Body of pancreas (tissue), 4 donors: ENCODE data around the gene TMEM52. TPM values are rescaled to one million over a fixed set of nuclear protein-coding genes. Genes with fewer than 3 reads are reported as not detected.

ENCODE experiments used
- ATAC-seq: fragments of 150-250 bp; one replicate; pipeline ENCODE4 v1.9.1; 2016
- DNase-seq, 4 donors: peaks; one replicate each; pipeline ENCODE4 v3.0.0-alpha.2; 2019
- H3K27ac ChIP-seq, 4 donors: fragments of 200-600 bp; sonication (generic); 1 replicate in 3 of 4; 2 replicates in 1 of 4; pipeline versions ENCODE4 v1.5.1 to v1.6.1; 2016 to 2019; ENCODE audit warnings: mild to moderate bottlenecking in 1 of 4, mixed read lengths in 1 of 4, moderate library complexity in 1 of 4
- H3K27me3 ChIP-seq, 2 donors: fragments of 200-600 bp; sonication (generic); one replicate each; pipeline ENCODE4 v1.6.0; 2016; ENCODE audit warnings: mild to moderate bottlenecking in 1 of 2
- H3K36me3 ChIP-seq, 2 donors: fragments of 200-600 bp; sonication (generic); replicated peaks in 1 of 2; 2 replicates each; pipeline ENCODE4 v1.5.1; 2016; ENCODE audit warnings: low read depth in 2 of 2; ENCODE audit not compliant: insufficient read depth in 1 of 2
- H3K4me1 ChIP-seq: fragments of 200-600 bp; sonication (generic); one replicate; pipeline ENCODE4 v1.6.0; 2016
- H3K4me3 ChIP-seq, 2 donors: fragments of 200-600 bp; sonication (generic); 1 replicate in 1 of 2; 2 replicates in 1 of 2; pipeline ENCODE4 v1.5.1; 2016 to 2019
- H3K9me3 ChIP-seq, 3 donors: fragments of 200-600 bp; sonication (generic); 1 replicate in 2 of 3; 2 replicates in 1 of 3; pipeline ENCODE4 v1.5.1; 2016
- CTCF ChIP-seq, 7 experiments: fragments of 450-650 bp in 4 of 7; fragments of 200-600 bp in 3 of 7; sonication (generic) in 3 of 7; IDR thresholded peaks; one replicate each; pipeline ENCODE4 v1.5.1; 2016 to 2019; ENCODE audit warnings: antibody characterized with exemption in 7 of 7
- POLR2A ChIP-seq, 3 donors: fragments of 450-650 bp; IDR thresholded peaks; one replicate each; pipeline ENCODE4 v1.6.1; 2016; ENCODE audit warnings: antibody characterized with exemption in 3 of 3, mild to moderate bottlenecking in 2 of 3
- WGBS, 2 donors: methylation state at CpG; one replicate each; pipeline ENCODE4 v1.1.5; 2017; 5-methylcytosine and 5-hydroxymethylcytosine counted together
- intact Hi-C: fragments of 100-400 bp; cut with DNase I; formaldehyde crosslinking; loops from one replicate; pipeline ENCODE4 v1.15.1; 2023
- total RNA-seq, 2 donors: library from RNA; depleted of rRNA; stranded (reverse); fragments of >200 nt; gene quantifications; one replicate each; pipeline ENCODE4 v1.1.0, GENCODE V29; 2016

TMEM52 gene
- total RNA-seq, 2 donors from 2014 or later, result 65.6 to 107 TPM

- H3K4me3 ChIP-seq, result no peak overlapping the region
- DNase-seq (peak; percentile 84 to 88 (median 86)), ATAC-seq (peak; percentile 82)
- no peaks in the 10 kb centered on the region for H3K36me3 ChIP-seq
- H3K27me3 ChIP-seq, result peaks cover 0 to 1% of the 10 kb centered on the region in 2 donors
- no peak overlapping the region for H3K27ac ChIP-seq
- peak; percentile 61 to 85 (median 80) for TF ChIP-seq CTCF (IDR thresholded peaks at IDR 0.05)
- no peak for TF ChIP-seq POLR2A (IDR thresholded peaks at IDR 0.05)
- WGBS, 2 donors, result 5% methylated on average over 13 to 23 of the region's 23 CpGs
- H3K4me1 ChIP-seq, result peaks cover 8% of the 10 kb centered on the region
- no peaks in the 10 kb centered on the region for H3K9me3 ChIP-seq
- intact Hi-C loops, result no loop called here
Observed at GRCh38 chr1:1959840-1960479, 40.9 kb upstream of the TMEM52 start.

GRCh38 chr1:1959459-1959839 lies 40.4 kb upstream of the TMEM52 start:
- DNase-seq, result no peak
- no peak overlapping the region for H3K4me3 ChIP-seq
- TF ChIP-seq POLR2A (IDR thresholded peaks at IDR 0.05), result no peak
- TF ChIP-seq CTCF (IDR thresholded peaks at IDR 0.05), result no peak
- H3K36me3 ChIP-seq, result no peaks in the 10 kb centered on the region
- H3K27ac ChIP-seq, result no peak overlapping the region
- intact Hi-C loops, result no loop called here
- ATAC-seq, result no peak
- H3K4me1 ChIP-seq, result peaks cover 8% of the 10 kb centered on the region
- WGBS, 2 donors, result 65 to 71% methylated on average over 7 to 10 of the region's 12 CpGs
- H3K27me3 ChIP-seq, result no peaks in the 10 kb centered on the region
- no peaks in the 10 kb centered on the region for H3K9me3 ChIP-seq

GRCh38 chr1:1958071-1958541 lies 39.0 kb upstream of the TMEM52 start:
- TF ChIP-seq POLR2A (IDR thresholded peaks at IDR 0.05), result no peak
- TF ChIP-seq CTCF (IDR thresholded peaks at IDR 0.05), result no peak
- ATAC-seq (no peak), DNase-seq (no peak)
- Histone ChIP-seq H3K27me3 (no peaks in the 10 kb centered on the region), H3K4me3 (no peak overlapping the region), H3K9me3 (no peaks in the 10 kb centered on the region), H3K36me3 (no peaks in the 10 kb centered on the region), H3K27ac (no peak overlapping the region), H3K4me1 (peaks cover 8% of the 10 kb centered on the region)
- intact Hi-C loops, result no loop called here
- 72 to 78% methylated on average over 16 to 29 of the region's 29 CpGs for WGBS, 2 donors

GRCh38 chr1:1957533-1957961 lies 38.5 kb upstream of the TMEM52 start:
- DNase-seq, result no peak
- Histone ChIP-seq H3K4me3 (no peak overlapping the region), H3K36me3 (no peaks in the 10 kb centered on the region), H3K4me1 (peaks cover 8% of the 10 kb centered on the region), H3K9me3 (no peaks in the 10 kb centered on the region), H3K27ac (no peak overlapping the region), H3K27me3 (no peaks in the 10 kb centered on the region)
- TF ChIP-seq POLR2A (IDR thresholded peaks at IDR 0.05), result no peak
- no peak for TF ChIP-seq CTCF (IDR thresholded peaks at IDR 0.05)
- ATAC-seq, result no peak
- 70 to 77% methylated on average over 10 to 20 of the region's 22 CpGs for WGBS, 2 donors
- intact Hi-C loops, result no loop called here
